ENCODE measurements around the gene RBFOX2.

DNA sequence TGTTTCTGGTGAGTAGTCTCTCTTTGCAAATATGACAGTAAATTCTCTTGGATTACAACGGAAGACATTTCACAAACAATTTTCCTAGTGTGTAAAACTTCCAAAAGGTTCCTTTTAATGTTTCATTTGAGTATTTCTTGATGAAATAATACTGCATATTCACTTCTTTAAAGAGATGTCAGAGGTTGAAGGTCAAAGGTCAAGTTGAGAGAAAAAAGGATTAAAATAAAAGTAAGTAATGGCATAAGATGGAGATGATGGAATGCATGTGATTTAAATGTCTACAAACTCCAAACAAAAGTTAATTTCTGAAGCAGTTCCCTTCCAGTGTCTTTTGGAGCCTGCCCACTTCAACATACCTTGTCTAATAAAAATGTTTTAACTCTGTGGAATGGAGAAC lies 270.2 kb downstream of the RBFOX2 start:
- no peak for TF ChIP-seq POLR2A (IDR thresholded peaks at IDR 0.05)
- TF ChIP-seq, protein P1, sequence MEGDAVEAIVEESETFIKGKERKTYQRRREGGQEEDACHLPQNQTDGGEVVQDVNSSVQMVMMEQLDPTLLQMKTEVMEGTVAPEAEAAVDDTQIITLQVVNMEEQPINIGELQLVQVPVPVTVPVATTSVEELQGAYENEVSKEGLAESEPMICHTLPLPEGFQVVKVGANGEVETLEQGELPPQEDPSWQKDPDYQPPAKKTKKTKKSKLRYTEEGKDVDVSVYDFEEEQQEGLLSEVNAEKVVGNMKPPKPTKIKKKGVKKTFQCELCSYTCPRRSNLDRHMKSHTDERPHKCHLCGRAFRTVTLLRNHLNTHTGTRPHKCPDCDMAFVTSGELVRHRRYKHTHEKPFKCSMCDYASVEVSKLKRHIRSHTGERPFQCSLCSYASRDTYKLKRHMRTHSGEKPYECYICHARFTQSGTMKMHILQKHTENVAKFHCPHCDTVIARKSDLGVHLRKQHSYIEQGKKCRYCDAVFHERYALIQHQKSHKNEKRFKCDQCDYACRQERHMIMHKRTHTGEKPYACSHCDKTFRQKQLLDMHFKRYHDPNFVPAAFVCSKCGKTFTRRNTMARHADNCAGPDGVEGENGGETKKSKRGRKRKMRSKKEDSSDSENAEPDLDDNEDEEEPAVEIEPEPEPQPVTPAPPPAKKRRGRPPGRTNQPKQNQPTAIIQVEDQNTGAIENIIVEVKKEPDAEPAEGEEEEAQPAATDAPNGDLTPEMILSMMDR (IDR thresholded peaks at IDR 0.05): no peak
